Sigmoid colon (tissue), 4 donors: ENCODE measurements around the gene FNDC1.
A peak's percentile ranks its signal among the peaks of the same experiment; 100 is the strongest.

Experiments
- CTCF ChIP-seq, 4 experiments: fragments of 450-650 bp in 3 of 4; fragments of 200-600 bp in 1 of 4; IDR thresholded peaks; one replicate each; pipeline ENCODE4 v1.5.1; 2016 to 2019; ENCODE audit warnings: antibody characterized with exemption in 4 of 4, mild to moderate bottlenecking in 3 of 4, moderate library complexity in 2 of 4
- POLR2A ChIP-seq, 2 donors: fragments of 450-650 bp; IDR thresholded peaks; one replicate each; pipeline ENCODE4 v1.6.1; 2016; ENCODE audit warnings: antibody characterized with exemption in 2 of 2, mild to moderate bottlenecking in 2 of 2, moderate library complexity in 2 of 2
- POLR2AphosphoS5 ChIP-seq, 4 donors: sonication (generic); formaldehyde crosslinking; IDR thresholded peaks; one replicate each; pipeline ENCODE4 v1.6.1; 2017; ENCODE audit warnings: antibody characterized with exemption in 4 of 4

DNA sequence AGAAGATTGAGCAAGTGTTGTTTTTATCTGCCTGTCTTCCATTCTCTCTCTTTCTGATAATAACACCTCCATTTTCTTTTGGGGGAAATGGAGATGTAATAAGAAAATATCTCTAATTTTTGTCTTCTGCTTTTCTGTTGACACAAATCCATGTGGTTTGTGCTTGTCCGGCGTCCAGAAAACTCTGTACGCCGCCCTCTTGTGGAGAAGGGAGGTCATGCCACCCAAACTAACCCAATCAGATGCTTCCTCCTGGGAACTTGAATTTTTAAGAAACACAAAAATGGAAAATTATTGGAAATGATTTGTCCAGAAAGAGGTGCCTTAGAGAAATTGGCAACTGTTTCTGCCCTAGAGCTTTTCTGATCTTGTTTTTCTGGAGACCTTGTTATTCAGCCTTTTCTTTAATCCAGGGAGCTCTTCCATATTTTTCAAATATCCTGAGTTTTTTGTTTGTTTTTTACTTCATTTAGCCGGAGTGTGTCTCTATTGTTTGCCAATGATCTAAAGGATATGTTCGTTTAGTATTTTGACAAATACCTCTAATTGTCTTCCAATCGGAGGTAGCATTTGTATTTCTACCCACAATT is 17.8 kb upstream of the FNDC1 start:
- TF ChIP-seq CTCF (IDR thresholded peaks at IDR 0.05) (peak in 3 of 4 experiments; percentile 24 to 67 (median 45)), POLR2A (IDR thresholded peaks at IDR 0.05) (no peak), POLR2AphosphoS5 (IDR thresholded peaks at IDR 0.05) (no peak)
